Stimulated activated memory B cell treated with anti-CD40 and anti-IgM and Interleukin-4, amounts not matched to agents 10 μg/mL and 1 μg/mL and 100 μg/mL, for 72 hours (primary cell): ENCODE data around the gene MYO5A.

Experiments
- ATAC-seq: fragments of 150-1000 bp; cut with Tn5 transposase; 2 replicates; pipeline ENCODE4 v1.10.0; 2021
- H3K27ac Mint-ChIP-seq: one replicate; pipeline ENCODE4 v1.8.0; 2022; ENCODE audit warnings: mild to moderate bottlenecking, mixed read lengths
- H3K27me3 Mint-ChIP-seq: one replicate; pipeline ENCODE4 v1.8.0; 2022; ENCODE audit warnings: mixed read lengths
- H3K36me3 Mint-ChIP-seq: one replicate; pipeline ENCODE4 v1.8.0; 2022; ENCODE audit warnings: mixed read lengths
- H3K4me1 Mint-ChIP-seq: one replicate; pipeline ENCODE4 v1.8.0; 2022; ENCODE audit warnings: mixed read lengths
- H3K4me3 Mint-ChIP-seq: one replicate; pipeline ENCODE4 v1.8.0; 2022; ENCODE audit warnings: mild to moderate bottlenecking, moderate library complexity, mixed read lengths
- H3K9me3 Mint-ChIP-seq: one replicate; pipeline ENCODE4 v1.8.0; 2022; ENCODE audit warnings: mixed read lengths

MYO5A gene

DNA sequence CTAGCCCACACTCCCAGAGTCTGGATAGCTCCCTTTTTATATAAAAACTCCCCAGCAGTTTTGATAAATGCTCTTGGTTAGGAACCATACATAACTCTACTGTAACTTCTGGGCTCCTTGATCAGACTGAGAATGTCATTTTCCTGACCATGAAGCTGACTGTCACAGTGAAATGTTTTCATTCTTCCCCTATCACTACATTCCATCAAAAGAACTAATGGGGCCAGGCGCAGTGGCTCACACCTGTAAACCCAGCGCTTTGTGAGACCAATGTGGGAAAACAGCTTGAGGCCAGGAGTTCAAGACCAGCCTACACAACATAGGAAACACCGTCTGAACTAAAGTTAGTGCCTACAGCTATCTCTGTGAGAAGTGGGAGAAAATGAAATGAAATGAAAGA lies 160.3 kb downstream of the MYO5A start:
- Mint-ChIP-seq H3K4me3 (no peak overlapping the region), H3K4me1 (peaks cover 7% of the 10 kb centered on the region), H3K9me3 (no peaks in the 10 kb centered on the region), H3K27ac (no peak overlapping the region), H3K27me3 (no peaks in the 10 kb centered on the region), H3K36me3 (peaks cover 76% of the 10 kb centered on the region)
- no peak for ATAC-seq

DNA sequence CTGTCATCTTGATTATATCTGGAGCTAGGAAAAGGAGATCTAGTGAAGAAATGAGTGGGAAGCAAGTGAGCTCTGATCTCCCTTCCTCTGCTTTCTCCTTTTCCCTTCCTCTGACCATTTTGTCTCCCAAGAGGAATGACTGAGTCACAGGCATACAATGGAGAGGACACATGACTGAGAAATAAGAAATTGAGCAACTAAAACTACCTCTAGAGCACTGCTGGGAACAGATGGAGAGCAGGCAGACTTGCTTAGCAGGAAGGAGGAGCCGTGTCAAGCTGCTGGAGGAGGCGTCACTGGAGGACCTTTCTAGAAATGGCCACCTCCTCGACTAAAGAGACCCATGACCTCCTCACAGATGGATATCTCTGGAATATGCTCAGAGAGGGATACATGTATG lies 166.2 kb downstream of the MYO5A start:
- Mint-ChIP-seq H3K4me1 (no peaks in the 10 kb centered on the region), H3K9me3 (no peaks in the 10 kb centered on the region), H3K27ac (peak overlapping the region; percentile 9), H3K36me3 (peaks cover 82% of the 10 kb centered on the region), H3K27me3 (no peaks in the 10 kb centered on the region), H3K4me3 (no peak overlapping the region)
- no peak for ATAC-seq

DNA sequence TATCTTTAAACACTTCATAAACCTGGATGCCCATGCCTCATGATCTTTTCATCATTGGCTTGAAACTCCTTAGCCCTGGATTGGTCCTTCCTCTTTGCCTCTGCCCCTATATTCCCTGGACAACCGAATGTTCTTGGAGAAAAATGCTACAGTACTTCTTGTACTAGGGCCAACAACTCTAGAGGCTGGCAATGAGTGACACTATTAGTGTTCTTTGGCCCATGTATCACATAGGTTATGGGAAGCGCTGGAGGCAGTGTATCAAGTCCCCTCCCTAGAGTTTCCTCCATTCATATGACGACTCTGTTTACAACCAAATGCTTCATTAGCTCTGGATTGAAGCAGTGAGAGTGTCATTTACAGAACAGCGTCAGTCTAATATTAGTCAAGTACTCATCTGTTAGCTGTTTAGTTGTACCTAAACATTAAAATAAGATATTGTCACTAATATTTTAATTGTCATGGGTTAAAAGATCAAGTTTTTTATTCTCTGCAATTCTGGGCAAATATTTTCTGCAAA lies 166.6 kb downstream of the MYO5A start:
- H3K9me3 Mint-ChIP-seq: no peaks in the 10 kb centered on the region
- no peak for ATAC-seq
- H3K4me3 Mint-ChIP-seq: no peak overlapping the region
- peak overlapping the region; percentile 9 for H3K27ac Mint-ChIP-seq
- H3K27me3 Mint-ChIP-seq: no peaks in the 10 kb centered on the region
- peaks cover 81% of the 10 kb centered on the region for H3K36me3 Mint-ChIP-seq
- no peaks in the 10 kb centered on the region for H3K4me1 Mint-ChIP-seq

DNA sequence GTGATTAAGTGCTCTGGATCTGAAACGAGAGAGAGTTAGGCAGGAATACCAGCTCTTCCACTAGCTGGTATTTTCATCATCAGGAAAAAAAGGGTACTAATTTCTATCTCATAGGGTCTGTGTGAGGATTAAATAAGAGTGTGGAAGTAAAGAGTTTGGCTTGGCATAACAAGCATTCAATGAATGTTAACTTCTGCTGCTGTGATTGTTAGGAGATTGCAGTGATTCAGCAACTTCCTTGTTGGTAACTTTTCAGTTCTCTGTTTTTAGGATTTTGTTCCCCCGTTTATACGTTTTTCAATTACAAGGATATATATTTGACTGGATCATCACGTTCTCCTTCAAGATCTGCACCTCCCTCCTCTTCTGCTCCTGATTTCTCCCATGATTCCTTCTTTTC lies 167.2 kb downstream of the MYO5A start:
- Mint-ChIP-seq H3K27ac (peak overlapping the region; percentile 9), H3K9me3 (no peaks in the 10 kb centered on the region), H3K4me3 (no peak overlapping the region), H3K27me3 (no peaks in the 10 kb centered on the region), H3K36me3 (peaks cover 78% of the 10 kb centered on the region), H3K4me1 (no peaks in the 10 kb centered on the region)
- no peak for ATAC-seq

DNA sequence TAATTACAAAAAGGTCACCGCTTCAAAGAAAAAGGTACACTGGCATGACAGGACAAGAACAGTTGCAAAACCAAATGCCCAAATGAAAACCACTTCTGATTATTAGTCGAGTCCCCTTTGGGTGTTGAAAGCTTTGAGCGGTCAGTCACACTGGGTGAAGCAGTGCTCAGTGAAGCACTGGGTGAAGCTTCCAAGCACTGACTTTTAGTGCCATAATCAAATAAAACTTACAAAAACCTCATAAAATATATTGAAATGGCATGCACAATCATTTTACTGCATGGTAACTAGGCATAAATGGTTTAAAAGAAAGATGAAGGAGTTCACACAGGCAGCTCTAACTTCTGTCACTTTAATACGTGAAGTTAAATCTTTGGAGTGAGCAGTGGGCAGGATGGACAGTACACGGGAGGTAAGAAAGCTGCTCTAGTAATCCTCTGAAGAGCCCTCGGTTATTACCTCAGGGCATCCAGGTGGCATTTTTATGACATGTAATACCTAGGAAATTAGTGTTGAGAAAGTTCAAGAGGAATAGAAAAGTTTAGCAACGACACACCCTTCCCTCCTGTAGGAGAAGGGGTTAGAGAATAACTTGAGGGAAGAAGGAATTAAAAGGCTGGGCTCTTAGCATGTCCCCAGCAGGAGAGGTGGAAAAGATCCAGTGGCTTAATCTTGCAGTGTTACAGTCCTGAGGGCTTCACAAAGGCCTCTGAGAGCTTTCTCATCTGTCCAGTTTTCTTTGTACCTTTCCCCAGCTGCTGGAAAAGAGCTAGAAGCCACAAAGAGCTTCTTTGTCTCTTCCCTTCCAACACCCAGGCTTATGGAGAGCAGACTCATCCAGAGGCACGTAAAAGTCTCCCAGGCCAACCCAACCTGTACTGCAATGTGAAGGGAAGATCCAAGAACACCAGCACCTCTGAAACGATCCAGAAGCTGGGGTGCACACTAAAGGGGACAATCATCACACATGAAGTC lies 168.2 kb downstream of the MYO5A start:
- no peak for ATAC-seq
- no peaks in the 10 kb centered on the region for H3K4me1 Mint-ChIP-seq
- H3K4me3 Mint-ChIP-seq: no peak overlapping the region
- no peaks in the 10 kb centered on the region for H3K9me3 Mint-ChIP-seq
- peak overlapping the region; percentile 12 for H3K27ac Mint-ChIP-seq
- peaks cover 68% of the 10 kb centered on the region for H3K36me3 Mint-ChIP-seq
- no peaks in the 10 kb centered on the region for H3K27me3 Mint-ChIP-seq

DNA sequence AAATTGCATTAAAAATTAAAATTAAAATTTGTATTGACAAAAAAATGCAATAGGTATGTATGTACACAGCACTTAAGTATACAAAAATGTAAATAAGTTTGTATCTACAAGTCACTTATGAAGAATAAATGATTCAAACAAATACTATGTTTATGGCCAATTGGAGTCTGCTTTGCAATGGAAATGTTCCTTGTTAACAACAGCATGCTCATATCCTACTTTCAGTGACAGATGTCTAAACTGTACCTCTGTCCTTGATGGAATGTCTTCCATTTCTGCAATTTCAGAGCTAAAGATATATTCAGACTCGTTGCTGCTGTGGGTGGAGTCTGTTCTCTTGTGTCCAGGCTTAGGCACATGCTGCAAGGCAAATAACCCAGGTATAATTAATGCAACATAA lies 169.0 kb downstream of the MYO5A start:
- Mint-ChIP-seq H3K9me3 (no peaks in the 10 kb centered on the region), H3K4me3 (no peak overlapping the region), H3K27ac (no peak overlapping the region), H3K36me3 (peaks cover 60% of the 10 kb centered on the region), H3K27me3 (no peaks in the 10 kb centered on the region), H3K4me1 (no peaks in the 10 kb centered on the region)
- no peak for ATAC-seq

DNA sequence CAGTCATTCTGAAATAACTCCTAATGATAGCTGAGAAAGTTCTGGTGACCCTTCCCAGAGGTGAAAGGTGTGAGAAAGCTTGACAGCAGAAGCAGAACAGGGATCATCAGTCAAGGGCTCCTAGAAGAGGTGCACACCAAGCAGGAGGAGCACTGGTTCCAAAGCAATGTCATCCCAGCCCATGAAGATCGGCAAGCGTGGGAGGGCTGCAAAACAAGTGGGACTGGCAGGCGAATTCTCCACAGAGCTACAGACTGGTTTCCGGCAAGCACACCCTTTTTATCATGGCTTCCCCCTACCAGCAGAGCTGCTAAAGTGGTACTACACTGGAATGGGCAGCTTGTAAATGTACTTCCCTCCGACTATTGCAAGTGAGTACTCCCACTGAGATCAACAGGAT lies 170.7 kb downstream of the MYO5A start:
- Mint-ChIP-seq H3K27me3 (no peaks in the 10 kb centered on the region), H3K4me3 (no peak overlapping the region), H3K9me3 (no peaks in the 10 kb centered on the region), H3K4me1 (no peaks in the 10 kb centered on the region), H3K36me3 (peaks cover 49% of the 10 kb centered on the region), H3K27ac (no peak overlapping the region)
- ATAC-seq: no peak

DNA sequence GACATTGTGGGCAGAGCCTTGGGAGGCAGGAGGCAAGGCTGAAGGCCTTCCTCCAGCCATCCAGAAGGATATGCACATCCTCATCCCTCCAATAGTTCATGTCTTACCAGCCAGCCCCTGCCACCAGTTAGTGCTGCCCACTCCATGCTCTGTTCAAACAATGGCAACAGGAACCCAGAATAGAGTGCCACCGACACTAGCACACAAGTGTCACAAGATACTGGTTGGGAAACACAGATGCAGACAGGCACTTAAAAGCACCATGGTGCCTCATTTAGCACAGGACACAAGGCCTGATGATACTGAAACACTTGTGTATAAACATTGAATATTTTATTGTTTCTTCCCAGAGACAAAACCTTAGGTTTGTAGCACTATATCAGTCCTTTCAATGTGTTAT lies 176.6 kb downstream of the MYO5A start:
- Mint-ChIP-seq H3K4me1 (no peaks in the 10 kb centered on the region), H3K27me3 (no peaks in the 10 kb centered on the region), H3K9me3 (no peaks in the 10 kb centered on the region), H3K4me3 (no peak overlapping the region), H3K36me3 (peaks cover 39% of the 10 kb centered on the region), H3K27ac (no peak overlapping the region)
- no peak for ATAC-seq

DNA sequence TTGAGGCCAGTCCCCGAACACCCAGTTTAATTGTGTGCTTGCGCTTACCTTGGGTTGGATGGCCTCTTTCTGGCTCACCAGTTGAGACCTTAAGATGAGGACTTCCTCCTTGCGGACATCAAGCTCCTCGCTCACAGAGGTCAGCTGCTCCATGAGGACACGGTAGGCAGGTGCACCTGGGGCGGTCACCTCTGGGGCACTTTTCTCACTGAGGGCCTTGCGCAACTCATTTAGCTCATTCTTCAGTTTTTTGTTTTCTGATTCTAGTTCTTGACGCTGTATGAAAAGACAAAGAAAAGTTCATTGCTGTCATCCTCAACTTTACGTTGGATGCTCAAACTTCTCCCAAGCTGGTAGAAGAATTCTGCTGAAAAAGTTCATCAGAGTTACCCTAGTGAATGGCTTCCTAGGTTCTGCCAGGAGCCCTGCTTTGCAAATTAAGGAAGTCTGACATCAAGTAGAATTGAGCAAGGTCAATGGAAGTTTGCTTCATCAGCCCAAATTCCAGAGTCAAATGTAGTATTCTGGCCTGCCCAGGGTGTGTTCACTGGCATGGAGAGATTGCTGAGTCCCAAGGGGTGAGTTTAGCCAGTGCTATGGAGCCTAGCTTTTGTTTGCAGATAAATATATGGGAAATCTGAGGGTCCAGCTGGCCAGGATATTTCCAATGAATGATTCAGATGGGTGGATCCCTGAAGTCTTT lies 177.3 kb downstream of the MYO5A start:
- H3K4me1 Mint-ChIP-seq: no peaks in the 10 kb centered on the region

DNA sequence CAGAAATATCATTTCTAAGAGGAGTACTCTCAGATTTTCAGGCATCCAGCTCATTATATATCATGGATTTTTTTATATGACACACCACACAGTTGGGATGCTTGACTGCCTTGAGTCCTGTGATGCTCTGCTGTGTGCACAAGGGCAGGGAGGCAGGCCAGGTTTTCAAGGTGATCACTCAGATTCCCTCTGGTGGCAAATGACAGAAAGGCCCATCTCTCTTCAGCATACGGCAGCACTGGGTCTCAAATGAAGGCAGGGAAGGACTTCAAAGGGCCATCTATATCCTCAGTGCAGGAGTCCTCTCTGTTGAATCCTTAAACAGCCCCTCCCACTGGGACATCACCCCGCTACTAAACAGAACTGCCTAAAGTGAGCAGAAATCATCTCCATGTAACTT lies 178.3 kb downstream of the MYO5A start:
- no peak overlapping the region for H3K4me3 Mint-ChIP-seq
- peaks cover 39% of the 10 kb centered on the region for H3K36me3 Mint-ChIP-seq
- H3K4me1 Mint-ChIP-seq: no peaks in the 10 kb centered on the region
- no peak for ATAC-seq
- H3K27me3 Mint-ChIP-seq: no peaks in the 10 kb centered on the region
- no peak overlapping the region for H3K27ac Mint-ChIP-seq
- no peaks in the 10 kb centered on the region for H3K9me3 Mint-ChIP-seq

More for the DNA sequence above, 177.3 kb downstream of the MYO5A start:
- ATAC-seq: no peak
- Mint-ChIP-seq H3K9me3 (no peaks in the 10 kb centered on the region), H3K27me3 (no peaks in the 10 kb centered on the region), H3K27ac (no peak overlapping the region), H3K36me3 (peaks cover 39% of the 10 kb centered on the region), H3K4me3 (no peak overlapping the region)

DNA sequence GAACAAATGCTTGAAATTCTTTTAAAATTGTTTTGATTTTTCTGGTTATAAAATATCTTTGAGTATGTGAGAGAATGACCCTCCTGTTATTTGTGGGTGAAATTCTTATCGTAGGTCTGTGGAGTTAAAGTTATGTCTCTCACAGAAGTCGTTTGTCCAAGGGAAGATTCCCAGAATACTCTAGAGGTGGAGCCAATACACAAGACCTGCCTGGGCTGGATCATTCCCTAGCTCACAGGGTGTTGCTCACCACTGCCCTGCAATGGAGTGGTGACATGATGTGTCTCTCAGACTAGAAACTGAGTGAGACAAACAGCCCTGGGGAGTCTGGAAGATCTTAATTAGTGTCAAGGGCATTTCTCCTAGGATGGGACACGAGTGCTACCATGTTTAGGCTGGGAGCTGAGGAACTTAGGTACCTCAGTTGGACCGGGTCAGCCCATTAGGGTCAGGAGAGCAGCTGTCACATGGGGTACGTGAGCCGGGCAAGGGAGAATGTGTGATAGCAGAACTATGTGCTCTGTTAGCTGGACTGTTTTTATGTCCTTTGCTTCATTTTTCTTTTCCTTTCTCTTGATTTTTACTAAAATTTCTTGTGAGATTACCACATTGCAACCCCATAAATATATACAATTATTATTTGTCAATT lies 179.5 kb downstream of the MYO5A start:
- H3K36me3 Mint-ChIP-seq: peaks cover 44% of the 10 kb centered on the region
- H3K4me3 Mint-ChIP-seq: no peak overlapping the region
- no peaks in the 10 kb centered on the region for H3K9me3 Mint-ChIP-seq
- no peaks in the 10 kb centered on the region for H3K4me1 Mint-ChIP-seq
- H3K27ac Mint-ChIP-seq: no peak overlapping the region
- no peak for ATAC-seq
- no peaks in the 10 kb centered on the region for H3K27me3 Mint-ChIP-seq

DNA sequence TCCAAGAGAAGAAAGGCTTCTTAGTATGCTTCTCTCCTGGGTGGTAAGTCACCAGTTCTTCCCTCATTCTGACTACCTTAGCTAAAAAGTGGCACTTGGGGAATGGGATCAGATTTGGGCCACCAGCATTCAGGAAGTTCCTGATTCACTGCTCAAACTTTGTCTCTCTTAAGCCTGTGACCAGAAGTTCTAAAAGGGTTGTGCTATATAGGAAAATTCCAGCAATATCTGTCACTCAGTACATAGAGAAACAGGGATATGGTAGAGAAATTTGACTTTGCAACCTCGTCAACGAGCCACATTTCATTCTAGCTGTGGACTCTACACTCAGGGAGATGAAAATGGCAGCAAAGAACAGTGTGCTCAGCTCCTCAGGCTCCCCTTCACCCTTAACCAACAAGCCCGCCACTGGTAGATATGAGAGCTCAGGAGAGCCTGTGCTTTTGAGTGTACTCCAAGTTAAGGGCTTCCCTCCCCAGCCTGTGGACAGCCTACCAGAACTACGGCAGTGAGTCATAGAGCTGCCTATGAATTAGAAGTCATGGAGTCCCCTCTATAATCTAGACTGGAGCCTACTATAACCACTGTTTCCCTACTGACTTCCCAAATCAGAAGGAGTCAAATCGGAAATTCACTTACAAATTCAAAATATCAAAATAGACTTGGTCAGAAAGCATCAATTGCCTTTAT lies 180.5 kb downstream of the MYO5A start:
- Mint-ChIP-seq H3K9me3 (no peaks in the 10 kb centered on the region), H3K4me1 (no peaks in the 10 kb centered on the region), H3K4me3 (no peak overlapping the region), H3K27ac (peak overlapping the region; percentile 30), H3K27me3 (no peaks in the 10 kb centered on the region), H3K36me3 (peaks cover 44% of the 10 kb centered on the region)
- ATAC-seq: no peak

DNA sequence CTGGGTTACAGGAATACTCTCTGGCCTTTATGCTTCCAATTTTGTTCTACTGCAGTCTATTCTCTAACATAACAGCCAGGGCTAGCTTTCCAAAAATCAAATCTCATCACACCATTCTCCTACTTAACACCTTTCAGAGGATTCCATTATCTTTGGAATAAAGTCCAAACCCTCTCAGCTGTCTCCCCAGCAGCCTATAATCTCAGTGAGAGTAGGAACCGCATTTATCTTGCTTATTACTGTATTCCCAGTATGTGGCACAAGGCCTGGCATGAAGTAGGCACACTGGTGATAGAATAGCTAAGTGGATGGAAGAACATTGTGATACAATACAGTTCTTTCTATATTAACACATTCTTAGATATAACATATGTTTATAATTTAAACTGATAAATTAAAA lies 184.1 kb downstream of the MYO5A start:
- Mint-ChIP-seq H3K27ac (peak overlapping the region; percentile 3), H3K4me3 (no peak overlapping the region), H3K27me3 (no peaks in the 10 kb centered on the region), H3K4me1 (no peaks in the 10 kb centered on the region), H3K36me3 (peaks cover 39% of the 10 kb centered on the region), H3K9me3 (no peaks in the 10 kb centered on the region)
- ATAC-seq: no peak

DNA sequence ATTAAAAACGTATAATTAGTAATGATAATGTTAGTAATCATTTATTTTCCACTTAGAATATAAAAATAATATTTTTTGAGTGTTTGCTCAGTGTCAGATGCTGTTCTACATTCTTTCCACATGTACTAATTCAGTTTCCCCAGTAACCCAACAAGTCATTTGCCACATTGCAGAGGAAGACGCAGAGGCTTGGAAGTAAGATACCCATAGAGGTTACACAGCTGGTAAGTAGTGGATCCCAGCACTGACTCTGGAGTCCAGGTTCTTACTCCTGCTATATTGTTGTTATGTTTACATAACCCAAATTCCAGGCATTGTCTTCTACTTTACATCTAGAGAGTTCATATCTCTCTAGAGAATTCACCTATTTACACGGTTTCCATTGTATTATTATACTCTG lies 184.8 kb downstream of the MYO5A start:
- Mint-ChIP-seq H3K36me3 (peaks cover 34% of the 10 kb centered on the region), H3K4me3 (no peak overlapping the region), H3K27ac (peak overlapping the region; percentile 3), H3K4me1 (no peaks in the 10 kb centered on the region), H3K9me3 (no peaks in the 10 kb centered on the region), H3K27me3 (no peaks in the 10 kb centered on the region)
- ATAC-seq: no peak

DNA sequence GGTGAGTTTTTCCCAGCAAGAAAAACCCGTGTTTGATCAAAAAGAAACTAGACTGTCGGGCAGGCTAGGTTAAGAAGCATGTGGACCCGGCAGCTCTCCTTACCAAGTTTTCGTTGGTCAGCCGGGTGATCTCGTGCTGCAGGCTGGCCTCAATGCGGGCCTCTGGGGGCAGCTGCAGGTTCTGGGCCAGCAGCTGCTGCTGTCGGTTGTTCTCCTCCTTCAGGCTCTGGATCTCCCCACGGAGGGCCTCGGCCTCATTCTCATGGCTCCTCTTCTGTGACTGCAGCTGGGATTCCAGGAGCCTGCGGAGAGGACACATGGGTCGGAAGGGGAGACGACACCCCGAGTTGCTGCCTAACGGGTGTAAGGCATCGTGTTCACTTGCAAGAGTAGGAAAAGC lies 188.6 kb downstream of the MYO5A start:
- no peaks in the 10 kb centered on the region for H3K9me3 Mint-ChIP-seq
- no peak overlapping the region for H3K4me3 Mint-ChIP-seq
- H3K4me1 Mint-ChIP-seq: no peaks in the 10 kb centered on the region
- H3K27ac Mint-ChIP-seq: peak overlapping the region; percentile 25
- no peak for ATAC-seq
- peaks cover 38% of the 10 kb centered on the region for H3K36me3 Mint-ChIP-seq
- no peaks in the 10 kb centered on the region for H3K27me3 Mint-ChIP-seq
